Natural killer cell (primary cell): Measurements from ENCODE around the gene NKD1. TPM values are rescaled to one million over a fixed set of nuclear protein-coding genes. Genes with fewer than 3 reads are reported as not detected.
A peak's percentile ranks its signal among the peaks of the same experiment; 100 is the strongest.

ENCODE experiments used
- ATAC-seq, 3 donors: fragments of 150-1000 bp in 2 of 3; fragments of 200-7000 bp in 1 of 3; cut with Tn5 transposase; 1 replicate in 1 of 3; 2 replicates in 2 of 3; pipeline ENCODE4 v1.10.0; 2021; ENCODE audit warnings: mild to moderate bottlenecking in 2 of 3, moderate library complexity in 2 of 3
- DNase-seq, 2 donors: peaks; one replicate each; pipeline versions ENCODE4 v3.0.0 to v3.0.0-alpha.2; 2013 to 2021; ENCODE audit warnings: mixed read lengths in 1 of 2
- H3K27ac ChIP-seq: one replicate; pipeline ENCODE4 v1.5.1; 2013; ENCODE audit warnings: mild to moderate bottlenecking, low read length
- H3K27me3 ChIP-seq: one replicate; pipeline ENCODE4 v1.6.1; 2013; ENCODE audit warnings: low read length; ENCODE audit not compliant: control insufficient read depth, insufficient read depth
- H3K36me3 ChIP-seq: one replicate; pipeline ENCODE4 v1.6.1; 2013; ENCODE audit warnings: low read length; ENCODE audit not compliant: control insufficient read depth, insufficient read depth
- H3K4me1 ChIP-seq: one replicate; pipeline ENCODE4 v1.6.1; 2013; ENCODE audit warnings: low read length; ENCODE audit not compliant: control insufficient read depth, insufficient read depth
- H3K4me3 ChIP-seq: one replicate; pipeline ENCODE4 v1.5.1; 2013; ENCODE audit warnings: low read length
- H3K9me3 ChIP-seq: one replicate; pipeline ENCODE4 v1.6.1; 2013; ENCODE audit warnings: low read length; ENCODE audit not compliant: control insufficient read depth, insufficient read depth
- H3K27ac Mint-ChIP-seq, 2 donors: one replicate each; pipeline ENCODE4 v1.8.0; 2022; ENCODE audit warnings: mild to moderate bottlenecking in 2 of 2, mixed read lengths in 2 of 2, moderate library complexity in 1 of 2
- H3K27me3 Mint-ChIP-seq, 2 donors: one replicate each; pipeline ENCODE4 v1.8.0; 2022; ENCODE audit warnings: low read depth in 2 of 2, mixed read lengths in 2 of 2
- H3K36me3 Mint-ChIP-seq: one replicate; pipeline ENCODE4 v1.8.0; 2022; ENCODE audit warnings: mixed read lengths
- H3K4me1 Mint-ChIP-seq, 2 donors: one replicate each; pipeline ENCODE4 v1.8.0; 2022; ENCODE audit warnings: mixed read lengths in 2 of 2
- H3K4me3 Mint-ChIP-seq: one replicate; pipeline ENCODE4 v1.8.0; 2022; ENCODE audit warnings: mild to moderate bottlenecking, moderate library complexity, mixed read lengths
- H3K9me3 Mint-ChIP-seq, 2 donors: one replicate each; pipeline ENCODE4 v1.8.0; 2022; ENCODE audit warnings: mixed read lengths in 2 of 2
- WGBS: methylation state at CpG from one replicate; pipeline ENCODE4 v1.1.7; 2013; ENCODE audit warnings: missing lambda C conversion rate; ENCODE audit not compliant: insufficient coverage; 5-methylcytosine and 5-hydroxymethylcytosine counted together
- intact Hi-C: fragments of 100-400 bp; cut with micrococcal nuclease; formaldehyde crosslinking; loops from one replicate; pipeline ENCODE4 v1.14.2; 2022
- total RNA-seq, 4 donors: library from RNA; stranded (reverse); fragments of 120-200 nt in 1 of 4; gene quantifications; one replicate each; pipeline versions ENCODE4 v1.2.3 to v1.2.4, GENCODE V29; 2013 to 2022
- TF ChIP-seq, protein P1 (sequence below): fragments of 200-600 bp; IDR thresholded peaks from one replicate; pipeline ENCODE4 v1.8.0; 2022; ENCODE audit warnings: antibody characterized with exemption

Gene NKD1
- total RNA-seq, 3 donors from 2014 or later (not counting 1 experiment from before 2014, with no cell fraction given): 0.75 to 1.5 (median 1.0) TPM

DNA sequence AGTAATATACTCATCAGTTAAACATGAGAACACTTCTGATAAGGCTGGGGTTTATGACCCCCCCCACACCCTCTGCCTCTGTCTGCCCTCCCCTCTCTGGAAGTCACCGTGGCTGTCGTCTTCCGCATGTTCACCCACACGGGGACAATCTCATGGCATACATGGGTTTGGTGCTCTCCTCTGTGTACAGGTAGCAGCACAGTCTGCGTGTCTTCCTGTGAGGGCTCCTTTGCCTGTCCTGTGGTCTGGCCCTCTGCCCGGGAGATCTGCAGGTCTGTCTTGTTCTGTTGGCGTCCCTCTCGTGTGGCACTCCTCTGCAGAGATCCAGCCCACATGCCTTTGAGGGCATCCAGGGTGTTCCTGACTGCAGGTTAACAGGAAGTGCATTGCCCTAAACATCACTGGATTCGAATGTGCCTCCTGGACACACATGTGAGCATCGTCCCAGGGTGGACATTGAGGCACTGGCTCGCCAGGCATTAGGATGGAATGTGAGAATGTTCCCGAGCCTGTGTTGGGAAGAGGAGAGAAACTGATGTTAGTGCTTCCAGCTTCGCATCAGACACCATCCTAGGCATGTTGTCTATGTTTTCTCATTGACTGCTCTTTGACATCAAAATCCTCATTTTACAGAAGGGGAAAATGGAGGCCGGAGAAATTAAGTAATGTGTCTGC is 54.5 kb downstream of the NKD1 start:
- WGBS: 44% methylated on average over 14 of the region's 14 CpGs
- intact Hi-C loops: no loop called here
- Histone ChIP-seq H3K4me3 (no peak overlapping the region), H3K36me3 (no peaks in the 10 kb centered on the region), H3K9me3 (no peaks in the 10 kb centered on the region), H3K27me3 (no peaks in the 10 kb centered on the region), H3K27ac (no peak overlapping the region), H3K4me1 (peaks cover 11% of the 10 kb centered on the region)
- H3K4me3 Mint-ChIP-seq: no peak overlapping the region
- H3K36me3 Mint-ChIP-seq: no peaks in the 10 kb centered on the region
- H3K27me3 Mint-ChIP-seq: no peaks in the 10 kb centered on the region
- peak in 1 of 2 donors; percentile 82 for DNase-seq
- peaks cover 0 to 7% of the 10 kb centered on the region in 2 donors for H3K4me1 Mint-ChIP-seq
- H3K9me3 Mint-ChIP-seq: no peaks in the 10 kb centered on the region
- no peak overlapping the region for H3K27ac Mint-ChIP-seq
- ATAC-seq: peak in 2 of 3 donors; percentile 18 to 65
- TF ChIP-seq, protein P1, sequence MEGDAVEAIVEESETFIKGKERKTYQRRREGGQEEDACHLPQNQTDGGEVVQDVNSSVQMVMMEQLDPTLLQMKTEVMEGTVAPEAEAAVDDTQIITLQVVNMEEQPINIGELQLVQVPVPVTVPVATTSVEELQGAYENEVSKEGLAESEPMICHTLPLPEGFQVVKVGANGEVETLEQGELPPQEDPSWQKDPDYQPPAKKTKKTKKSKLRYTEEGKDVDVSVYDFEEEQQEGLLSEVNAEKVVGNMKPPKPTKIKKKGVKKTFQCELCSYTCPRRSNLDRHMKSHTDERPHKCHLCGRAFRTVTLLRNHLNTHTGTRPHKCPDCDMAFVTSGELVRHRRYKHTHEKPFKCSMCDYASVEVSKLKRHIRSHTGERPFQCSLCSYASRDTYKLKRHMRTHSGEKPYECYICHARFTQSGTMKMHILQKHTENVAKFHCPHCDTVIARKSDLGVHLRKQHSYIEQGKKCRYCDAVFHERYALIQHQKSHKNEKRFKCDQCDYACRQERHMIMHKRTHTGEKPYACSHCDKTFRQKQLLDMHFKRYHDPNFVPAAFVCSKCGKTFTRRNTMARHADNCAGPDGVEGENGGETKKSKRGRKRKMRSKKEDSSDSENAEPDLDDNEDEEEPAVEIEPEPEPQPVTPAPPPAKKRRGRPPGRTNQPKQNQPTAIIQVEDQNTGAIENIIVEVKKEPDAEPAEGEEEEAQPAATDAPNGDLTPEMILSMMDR: no peak

DNA sequence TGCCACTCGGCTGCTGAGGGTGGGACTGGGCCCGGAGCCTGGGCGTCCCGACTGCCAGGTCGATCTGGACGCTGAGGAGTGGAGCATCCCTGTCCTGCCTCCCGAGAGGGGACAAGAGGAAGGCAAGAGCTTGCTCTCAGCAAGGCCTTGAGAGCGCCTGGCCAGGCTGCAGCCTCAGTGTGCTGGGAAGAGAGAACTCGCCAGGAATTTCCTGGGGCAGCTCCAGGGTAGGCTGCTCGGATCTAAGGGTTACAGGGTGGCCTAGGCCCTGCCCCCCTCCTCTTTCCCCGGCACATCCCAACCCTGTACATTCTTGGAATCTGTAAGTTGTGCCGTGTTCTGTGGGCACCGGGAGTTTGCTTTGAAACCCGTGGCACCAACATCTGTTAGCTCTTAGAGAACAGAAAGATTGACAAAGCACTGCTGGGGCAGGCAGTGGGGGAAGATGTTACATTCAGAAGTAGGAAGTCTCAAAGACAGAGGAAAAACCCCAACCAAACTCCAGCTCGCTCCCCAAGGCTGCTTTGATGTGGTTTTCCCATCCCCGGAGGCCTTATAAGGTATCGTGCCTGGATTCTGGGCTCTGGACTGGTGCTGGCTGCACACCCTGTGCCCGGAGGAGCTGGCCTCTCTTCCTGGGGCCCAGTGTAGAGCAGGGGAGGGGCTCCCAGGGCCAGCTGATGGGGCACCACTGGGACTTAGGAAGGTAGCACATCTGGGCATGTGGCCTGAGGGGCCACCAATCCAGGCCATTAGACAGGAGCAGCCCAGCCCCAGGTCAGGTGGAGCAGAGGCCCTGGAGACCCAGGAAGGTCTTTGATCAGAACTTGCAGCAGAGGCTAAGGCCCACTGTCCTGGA is 55.2 kb downstream of the NKD1 start:
- H3K4me3 ChIP-seq: no peak overlapping the region
- no peak for ATAC-seq
- no peaks in the 10 kb centered on the region for H3K27me3 ChIP-seq
- intact Hi-C loops: no loop called here
- H3K36me3 ChIP-seq: no peaks in the 10 kb centered on the region
- Mint-ChIP-seq H3K9me3 (no peaks in the 10 kb centered on the region), H3K27ac (no peak overlapping the region), H3K4me3 (no peak overlapping the region), H3K27me3 (no peaks in the 10 kb centered on the region), H3K36me3 (no peaks in the 10 kb centered on the region), H3K4me1 (peaks cover 0 to 7% of the 10 kb centered on the region in 2 donors)
- TF ChIP-seq, protein P1: no peak
- WGBS: 79% methylated on average over 18 of the region's 18 CpGs
- peaks cover 11% of the 10 kb centered on the region for H3K4me1 ChIP-seq
- no peaks in the 10 kb centered on the region for H3K9me3 ChIP-seq
- H3K27ac ChIP-seq: no peak overlapping the region
- peak in 1 of 2 donors; percentile 40 for DNase-seq

DNA sequence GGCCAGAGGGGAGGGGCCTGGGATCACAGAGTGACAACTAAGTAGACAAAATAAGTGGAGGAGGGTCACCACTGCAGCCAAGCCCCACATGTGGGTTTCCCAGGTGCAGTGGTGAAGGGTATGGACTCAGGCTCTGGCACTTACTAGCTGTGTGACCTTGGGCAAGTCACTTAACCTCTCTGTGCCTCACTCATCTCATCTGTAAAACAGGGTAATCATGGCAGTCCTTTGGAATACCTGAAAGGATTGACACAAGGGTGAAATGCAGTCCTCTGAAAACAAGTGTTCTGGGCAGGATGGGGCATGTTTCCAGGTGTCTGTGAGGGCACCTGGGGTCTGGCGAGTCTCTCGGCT is 55.8 kb downstream of the NKD1 start:
- Histone ChIP-seq H3K27me3 (no peaks in the 10 kb centered on the region), H3K9me3 (no peaks in the 10 kb centered on the region), H3K36me3 (no peaks in the 10 kb centered on the region), H3K4me3 (no peak overlapping the region), H3K27ac (no peak overlapping the region), H3K4me1 (peaks cover 11% of the 10 kb centered on the region)
- no peak overlapping the region for H3K4me3 Mint-ChIP-seq
- ATAC-seq (no peak), DNase-seq (no peak)
- intact Hi-C loops: no loop called here
- no peaks in the 10 kb centered on the region for H3K36me3 Mint-ChIP-seq
- TF ChIP-seq, protein P1: no peak
- no peaks in the 10 kb centered on the region for H3K9me3 Mint-ChIP-seq
- 97% methylated on average over 2 of the region's 2 CpGs for WGBS
- H3K27ac Mint-ChIP-seq: no peak overlapping the region
- no peaks in the 10 kb centered on the region for H3K27me3 Mint-ChIP-seq
- H3K4me1 Mint-ChIP-seq: peaks cover 0 to 7% of the 10 kb centered on the region in 2 donors
